Prostate gland (tissue), 2 donors: ENCODE data around the gene APOBEC2.

ENCODE experiments used
- POLR2AphosphoS5 ChIP-seq: sonication (generic); formaldehyde crosslinking; IDR thresholded peaks from one replicate; pipeline ENCODE4 v1.6.1; 2017; ENCODE audit warnings: antibody characterized with exemption
- TF ChIP-seq, protein P1 (sequence below), 4 experiments: fragments of 200-600 bp in 2 of 4; fragments of 450-650 bp in 2 of 4; sonication (generic) in 2 of 4; IDR thresholded peaks; 1 replicate in 3 of 4; 2 replicates in 1 of 4; pipeline ENCODE4 v1.5.1; 2016 to 2019; ENCODE audit warnings: antibody characterized with exemption in 4 of 4, mild to moderate bottlenecking in 2 of 4, moderate library complexity in 2 of 4

DNA sequence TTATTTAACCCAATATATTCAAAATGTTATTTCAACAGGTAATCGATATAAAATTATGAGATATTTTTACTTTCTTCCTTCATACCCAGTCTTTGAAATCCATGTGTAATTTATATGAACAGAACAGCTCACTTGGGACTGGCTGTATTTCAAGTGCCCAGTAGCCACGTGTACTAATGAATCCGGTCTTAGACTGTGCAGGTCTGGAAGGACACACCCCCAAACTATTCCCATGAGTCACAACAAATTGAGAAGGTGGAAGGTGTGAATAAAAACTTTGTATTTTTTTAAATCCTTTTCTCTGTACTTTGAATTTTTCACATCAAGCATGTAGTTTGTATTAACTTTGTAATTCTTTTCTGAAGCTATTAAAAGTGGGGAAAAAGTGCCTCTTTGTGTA lies 16.8 kb upstream of the APOBEC2 start:
- TF ChIP-seq, protein P1, sequence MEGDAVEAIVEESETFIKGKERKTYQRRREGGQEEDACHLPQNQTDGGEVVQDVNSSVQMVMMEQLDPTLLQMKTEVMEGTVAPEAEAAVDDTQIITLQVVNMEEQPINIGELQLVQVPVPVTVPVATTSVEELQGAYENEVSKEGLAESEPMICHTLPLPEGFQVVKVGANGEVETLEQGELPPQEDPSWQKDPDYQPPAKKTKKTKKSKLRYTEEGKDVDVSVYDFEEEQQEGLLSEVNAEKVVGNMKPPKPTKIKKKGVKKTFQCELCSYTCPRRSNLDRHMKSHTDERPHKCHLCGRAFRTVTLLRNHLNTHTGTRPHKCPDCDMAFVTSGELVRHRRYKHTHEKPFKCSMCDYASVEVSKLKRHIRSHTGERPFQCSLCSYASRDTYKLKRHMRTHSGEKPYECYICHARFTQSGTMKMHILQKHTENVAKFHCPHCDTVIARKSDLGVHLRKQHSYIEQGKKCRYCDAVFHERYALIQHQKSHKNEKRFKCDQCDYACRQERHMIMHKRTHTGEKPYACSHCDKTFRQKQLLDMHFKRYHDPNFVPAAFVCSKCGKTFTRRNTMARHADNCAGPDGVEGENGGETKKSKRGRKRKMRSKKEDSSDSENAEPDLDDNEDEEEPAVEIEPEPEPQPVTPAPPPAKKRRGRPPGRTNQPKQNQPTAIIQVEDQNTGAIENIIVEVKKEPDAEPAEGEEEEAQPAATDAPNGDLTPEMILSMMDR (IDR thresholded peaks at IDR 0.05) = no peak
- TF ChIP-seq POLR2AphosphoS5 = no peak
